Activated T-cell treated with anti-CD3 and anti-CD28 coated beads, Interleukin-2, amount 50 U/mL, for 1 hour (primary cell): ENCODE measurements around the gene RNASE3.
"Not testable (repeated sequence)": the region's sequence is repeated elsewhere in the genome, so short reads cannot be mapped to it uniquely, and the experiment has no call there.

Experiments
- DNase-seq: peaks from one replicate; pipeline ENCODE4 v3.0.0-alpha.2; 2020

The RNASE3 gene

GRCh38 chr14:20919038-20919756 is 28.0 kb downstream of the RNASE3 start:
- DNase-seq: not testable (repeated sequence)

DNA sequence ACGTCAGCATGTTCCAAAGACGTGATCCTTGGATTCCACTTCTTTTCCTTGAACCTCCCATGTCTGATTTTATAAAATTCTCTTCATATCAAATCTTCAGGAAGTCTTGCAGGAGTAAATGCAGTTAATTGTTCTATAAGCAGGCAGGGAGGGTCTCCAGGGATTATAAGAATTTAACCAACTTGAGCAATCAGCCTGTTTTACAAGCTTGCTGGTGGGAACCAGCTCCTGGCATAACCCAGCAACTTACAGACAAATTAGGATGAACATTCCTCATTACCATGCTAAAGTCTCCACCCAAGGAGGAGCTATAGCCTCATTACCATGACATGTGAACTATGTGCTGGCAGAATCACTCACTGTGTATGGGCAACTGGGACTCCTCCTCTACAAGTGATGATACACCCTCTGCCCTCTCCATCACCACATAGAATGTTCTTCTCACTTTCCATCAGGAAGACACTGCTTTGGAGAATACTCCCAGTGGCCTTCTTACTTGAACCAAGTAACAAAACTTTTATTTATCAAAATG is 32.6 kb downstream of the RNASE3 start:
- DNase-seq: not testable (repeated sequence)

DNA sequence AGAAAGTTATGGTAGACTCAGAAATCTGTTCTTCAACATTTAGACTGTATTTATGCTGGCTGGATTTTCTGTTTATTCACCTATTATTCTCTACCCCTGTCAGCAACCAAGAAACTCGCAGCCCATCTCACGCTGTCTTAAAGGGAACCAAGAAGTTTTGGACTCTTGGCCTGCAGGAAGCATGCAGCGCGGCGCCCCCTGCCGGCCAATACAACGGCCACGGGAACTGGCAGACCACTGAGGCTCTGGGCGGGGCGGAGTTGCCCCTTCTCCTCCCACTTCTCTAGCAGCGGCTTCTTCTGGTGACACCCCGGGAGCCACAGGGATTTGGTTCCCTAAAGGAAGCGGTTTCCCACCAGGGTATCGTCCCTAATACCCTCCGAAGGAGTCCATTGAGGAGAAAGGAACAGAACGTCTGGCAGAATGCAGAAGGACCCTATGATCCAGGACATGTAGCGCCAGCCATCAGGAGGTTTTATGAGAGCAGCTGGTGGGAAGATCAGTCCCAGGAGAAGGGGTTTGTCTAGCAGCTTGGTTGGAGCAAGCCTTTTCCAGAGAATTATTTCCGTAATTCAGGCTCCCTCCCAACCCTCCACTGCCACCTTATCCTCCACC is 43.1 kb downstream of the RNASE3 start:
- no peak for DNase-seq

DNA sequence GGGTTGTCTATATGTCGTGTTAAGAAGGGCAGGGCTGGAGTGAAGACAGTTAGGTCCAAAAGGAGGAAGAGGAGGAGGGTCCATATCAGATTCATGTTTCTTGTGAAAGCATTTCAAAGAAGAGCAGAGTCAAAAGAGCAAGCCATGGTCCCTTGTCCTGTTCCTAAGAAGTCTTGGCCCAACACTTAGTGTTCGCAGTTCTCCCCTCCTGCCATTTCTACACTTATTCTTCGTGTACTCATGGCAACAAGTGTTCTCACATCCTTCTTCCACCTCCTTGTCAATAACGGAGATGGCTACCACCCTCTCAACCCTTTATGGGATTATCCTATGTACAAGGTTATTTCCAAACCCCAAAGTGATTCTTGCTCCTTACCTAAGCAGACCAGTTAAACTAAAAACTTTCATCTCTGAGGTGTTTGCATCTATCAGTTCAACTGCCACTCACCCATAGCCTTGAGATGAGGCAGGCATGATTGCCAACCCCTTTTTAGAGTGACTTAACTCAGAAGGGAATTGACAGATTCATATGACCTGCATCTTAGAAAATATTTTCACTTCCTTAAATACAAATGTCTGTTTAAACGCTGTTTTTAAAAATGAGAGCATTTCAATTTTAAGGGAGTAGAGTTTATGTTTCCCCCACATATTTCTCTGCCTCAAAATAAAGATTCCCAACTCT is 44.3 kb downstream of the RNASE3 start:
- DNase-seq: no peak
